H54 (cell line): ENCODE results near the gene XCR1.

ENCODE experiments used
- DNase-seq: peaks from one replicate; pipeline ENCODE4 v3.0.0; 2011; ENCODE audit warnings: low spot score, mixed read lengths; ENCODE audit not compliant: insufficient read length
- FAIRE-seq: peaks from 3 replicates; lab custom pipeline; 2011; peaks lifted over from hg19 to GRCh38; lab: Jason Lieb, UNC
- POLR2A ChIP-seq: IDR thresholded peaks from 2 replicates; pipeline ENCODE4 v1.6.1; 2011; ENCODE audit warnings: low read depth, mild to moderate bottlenecking, low read length

XCR1 gene

GRCh38 chr3:45976191-45977091 lies 50.8 kb downstream of the XCR1 start:
- no peak for FAIRE-seq
- DNase-seq = no peak
- no peak for TF ChIP-seq POLR2A

- FAIRE-seq (no peak), DNase-seq (no peak)
- TF ChIP-seq POLR2A = no peak
Measured at GRCh38 chr3:45975686-45976085, 51.6 kb downstream of the XCR1 start.

GRCh38 chr3:45974686-45975085 lies 52.6 kb downstream of the XCR1 start:
- DNase-seq (no peak), FAIRE-seq (no peak)
- no peak for TF ChIP-seq POLR2A

- TF ChIP-seq POLR2A = no peak
- DNase-seq (peak; percentile 63), FAIRE-seq (peak; percentile 78)
Measured at GRCh38 chr3:45972534-45973402, 54.5 kb downstream of the XCR1 start.

- DNase-seq (no peak), FAIRE-seq (no peak)
- TF ChIP-seq POLR2A = no peak
Measured at GRCh38 chr3:45969953-45970352, 57.3 kb downstream of the XCR1 start.

GRCh38 chr3:45969116-45969515 lies 58.2 kb downstream of the XCR1 start:
- TF ChIP-seq POLR2A = no peak
- FAIRE-seq = no peak
- no peak for DNase-seq

GRCh38 chr3:45968706-45969105 lies 58.6 kb downstream of the XCR1 start:
- no peak for TF ChIP-seq POLR2A
- DNase-seq = peak; percentile 42
- no peak for FAIRE-seq

GRCh38 chr3:45968149-45968548 lies 59.1 kb downstream of the XCR1 start:
- DNase-seq (no peak), FAIRE-seq (no peak)
- no peak for TF ChIP-seq POLR2A

- no peak for FAIRE-seq
- no peak for TF ChIP-seq POLR2A
- no peak for DNase-seq
Measured at GRCh38 chr3:45967724-45968123, 59.6 kb downstream of the XCR1 start.
